MM.1S (cell line): ENCODE results near the gene DMPK.

Experiments used
- EZH2 ChIP-seq: fragments of 300-600 bp; sonication (generic); optimal IDR thresholded peaks from 2 replicates; pipeline ENCODE3; 2017; ENCODE audit warnings: low read depth, mild to moderate bottlenecking, antibody characterized with exemption, low read length, mixed read lengths
- TF ChIP-seq, protein P1 (sequence below): fragments of 300-600 bp; sonication (generic); IDR thresholded peaks from 2 replicates; pipeline ENCODE4 v1.5.1; 2016; ENCODE audit warnings: antibody characterized with exemption, low read length, mixed read lengths

DNA sequence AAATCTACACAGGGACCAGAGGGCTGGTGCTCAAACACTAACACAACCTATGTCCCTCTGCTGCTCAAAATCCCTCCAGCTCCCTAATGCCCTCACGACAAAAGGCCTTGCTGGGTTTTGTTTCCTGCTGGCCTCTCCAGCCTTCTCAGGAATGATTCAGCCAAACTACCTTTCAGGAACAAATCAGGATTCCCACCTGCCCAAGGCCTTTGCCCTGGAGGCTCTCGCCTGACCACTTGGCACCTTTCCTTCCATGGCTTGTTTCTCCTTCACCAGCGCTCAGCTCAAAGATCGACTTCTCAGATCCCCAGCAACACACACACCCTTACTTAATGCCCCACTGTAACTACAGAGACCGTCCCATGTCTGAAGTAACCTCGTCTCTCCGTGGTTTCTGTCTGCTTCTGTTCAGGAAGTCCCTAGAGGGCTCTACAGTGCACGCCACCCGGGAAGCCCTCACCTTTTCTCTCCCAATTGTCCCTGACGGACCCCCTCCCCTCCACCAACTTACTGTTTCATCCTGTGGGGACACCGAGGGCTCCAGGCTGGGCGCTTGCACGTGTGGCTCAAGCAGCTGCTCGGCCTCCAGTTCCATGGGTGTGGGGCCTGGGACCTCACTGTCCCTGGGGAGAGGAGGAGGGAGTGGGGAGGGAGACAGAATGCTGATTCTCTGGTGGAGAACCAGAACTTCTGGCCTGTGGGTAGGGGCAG lies 10.0 kb downstream of the DMPK start:
- TF ChIP-seq, protein P1, sequence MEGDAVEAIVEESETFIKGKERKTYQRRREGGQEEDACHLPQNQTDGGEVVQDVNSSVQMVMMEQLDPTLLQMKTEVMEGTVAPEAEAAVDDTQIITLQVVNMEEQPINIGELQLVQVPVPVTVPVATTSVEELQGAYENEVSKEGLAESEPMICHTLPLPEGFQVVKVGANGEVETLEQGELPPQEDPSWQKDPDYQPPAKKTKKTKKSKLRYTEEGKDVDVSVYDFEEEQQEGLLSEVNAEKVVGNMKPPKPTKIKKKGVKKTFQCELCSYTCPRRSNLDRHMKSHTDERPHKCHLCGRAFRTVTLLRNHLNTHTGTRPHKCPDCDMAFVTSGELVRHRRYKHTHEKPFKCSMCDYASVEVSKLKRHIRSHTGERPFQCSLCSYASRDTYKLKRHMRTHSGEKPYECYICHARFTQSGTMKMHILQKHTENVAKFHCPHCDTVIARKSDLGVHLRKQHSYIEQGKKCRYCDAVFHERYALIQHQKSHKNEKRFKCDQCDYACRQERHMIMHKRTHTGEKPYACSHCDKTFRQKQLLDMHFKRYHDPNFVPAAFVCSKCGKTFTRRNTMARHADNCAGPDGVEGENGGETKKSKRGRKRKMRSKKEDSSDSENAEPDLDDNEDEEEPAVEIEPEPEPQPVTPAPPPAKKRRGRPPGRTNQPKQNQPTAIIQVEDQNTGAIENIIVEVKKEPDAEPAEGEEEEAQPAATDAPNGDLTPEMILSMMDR: no peak
- TF ChIP-seq EZH2: no peak
